IPS-18c (cell line): ENCODE results near the gene GALNT10.

Source experiments
- H3K4me3 ChIP-seq: 2 replicates; pipeline ENCODE4 v1.7.0; 2013; ENCODE audit warnings: low read depth, mild to moderate bottlenecking, low read length, moderate library complexity; ENCODE audit not compliant: insufficient read depth
- H3K9me3 ChIP-seq: one replicate; pipeline ENCODE4 v1.6.1; 2013; ENCODE audit warnings: mild to moderate bottlenecking, low read length, moderate library complexity; ENCODE audit not compliant: control insufficient read depth, insufficient read depth

Gene GALNT10

DNA sequence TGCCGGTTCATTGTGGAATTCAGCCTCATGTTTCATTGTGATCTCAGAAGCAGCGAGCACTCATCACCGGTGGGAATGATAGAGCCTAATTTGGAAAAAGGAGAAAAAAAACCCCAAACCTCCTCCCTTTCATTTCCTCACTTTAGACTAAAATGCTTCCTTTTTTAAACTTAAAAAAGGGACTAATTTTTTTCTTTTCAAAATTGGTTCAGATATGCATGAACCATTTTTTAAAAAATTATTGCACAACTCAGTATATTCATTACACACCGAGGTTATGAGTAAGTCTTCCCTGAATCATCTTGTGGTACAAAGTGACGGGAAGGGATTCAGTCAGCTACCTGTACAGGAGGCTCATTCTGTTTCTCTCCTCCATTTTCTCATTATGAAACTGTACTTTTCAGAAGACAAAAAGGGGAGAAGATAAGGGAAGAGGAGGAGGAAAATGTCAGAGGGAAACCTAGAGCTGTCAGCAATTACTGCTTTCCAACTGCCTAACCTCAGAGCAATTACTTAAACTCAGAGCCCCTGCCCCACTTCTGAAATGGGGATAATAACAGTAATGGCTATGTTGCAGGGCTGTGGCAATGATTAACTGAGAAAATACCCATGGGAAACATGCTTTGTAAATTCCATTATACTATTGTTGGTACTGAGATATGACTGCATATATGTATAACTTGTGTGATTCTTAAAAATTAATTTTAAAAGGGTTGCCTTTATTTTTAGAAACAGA, 24.0 kb downstream of the GALNT10 start:
- no peaks in the 10 kb centered on the region for H3K9me3 ChIP-seq
- H3K4me3 ChIP-seq, result no peak overlapping the region

DNA sequence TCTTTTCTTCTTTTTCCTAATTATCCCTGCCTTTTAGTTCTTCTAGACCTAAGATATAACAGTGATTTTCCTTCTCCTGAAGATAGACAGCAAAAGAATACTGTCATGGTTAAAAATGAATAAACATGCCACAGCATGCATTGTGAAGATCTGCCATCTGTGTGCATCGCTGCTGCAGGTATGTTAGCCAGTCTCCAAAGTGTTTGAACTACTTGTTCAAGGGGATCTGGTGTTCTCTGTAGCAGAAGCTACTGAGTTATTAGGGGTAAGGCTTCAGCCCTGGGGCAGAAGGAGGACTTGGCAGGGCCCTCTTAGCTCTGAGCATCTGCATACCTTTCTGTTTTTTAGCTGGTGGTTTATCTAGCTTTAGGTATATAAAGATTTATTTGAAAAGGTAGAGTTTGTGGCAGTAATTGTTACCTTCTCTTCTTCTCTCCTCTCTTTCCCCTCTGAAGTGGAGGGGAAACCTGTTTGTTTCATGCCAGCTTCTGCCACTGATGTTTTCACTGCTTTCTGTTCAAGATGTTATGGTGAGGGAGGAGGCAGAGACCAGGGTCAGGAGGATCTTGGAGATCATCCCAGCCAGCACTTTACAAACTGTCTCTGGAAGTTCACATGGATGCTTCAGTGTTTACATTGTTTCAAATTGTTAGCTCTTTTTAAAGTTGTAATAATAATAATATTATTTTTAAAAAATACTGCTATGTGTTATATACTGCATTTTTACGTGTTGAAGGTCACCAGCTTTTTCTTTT, 25.2 kb downstream of the GALNT10 start:
- Histone ChIP-seq H3K4me3 (no peak overlapping the region), H3K9me3 (no peaks in the 10 kb centered on the region)

DNA sequence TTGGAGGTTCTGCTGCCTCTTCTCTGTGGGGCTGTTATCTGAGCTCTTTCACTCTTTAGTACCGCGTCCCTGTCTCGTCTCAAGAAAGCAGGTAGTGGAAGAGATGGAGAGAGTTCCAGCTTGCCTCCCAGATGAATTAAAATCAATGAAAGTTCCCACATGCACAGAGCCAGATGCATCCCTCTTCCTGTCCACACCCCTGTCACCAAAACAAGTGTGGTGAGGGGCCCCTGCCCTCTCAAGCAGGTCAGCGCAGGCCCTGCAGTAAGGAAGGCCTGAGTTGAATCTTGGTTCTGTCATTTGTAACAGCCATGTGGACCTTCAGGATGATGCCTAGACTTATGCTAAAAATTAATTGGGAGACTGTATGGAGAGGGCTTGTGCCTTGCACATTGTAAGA, 26.9 kb downstream of the GALNT10 start:
- H3K9me3 ChIP-seq, result no peaks in the 10 kb centered on the region
- H3K4me3 ChIP-seq, result no peak overlapping the region

DNA sequence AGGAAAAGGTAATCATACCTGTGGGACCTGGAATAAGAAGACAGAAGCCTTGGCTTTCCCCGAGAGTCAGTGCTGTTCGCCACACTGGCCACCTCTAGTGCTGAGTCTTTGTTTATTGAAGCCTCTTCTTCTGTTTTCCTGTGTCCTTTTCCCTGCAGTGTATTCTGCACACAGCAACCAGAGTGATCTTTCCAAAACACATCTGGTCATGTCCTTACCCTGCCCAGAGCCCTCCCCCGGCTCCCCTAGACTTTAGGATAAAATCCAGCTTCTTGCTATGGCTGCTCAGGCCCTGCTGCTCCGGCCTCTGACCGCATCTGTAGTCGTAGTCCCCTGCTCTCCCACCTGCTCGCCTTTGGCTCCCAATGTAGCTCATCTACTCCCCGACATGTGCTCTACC, 28.3 kb downstream of the GALNT10 start:
- Histone ChIP-seq H3K9me3 (no peaks in the 10 kb centered on the region), H3K4me3 (no peak overlapping the region)

DNA sequence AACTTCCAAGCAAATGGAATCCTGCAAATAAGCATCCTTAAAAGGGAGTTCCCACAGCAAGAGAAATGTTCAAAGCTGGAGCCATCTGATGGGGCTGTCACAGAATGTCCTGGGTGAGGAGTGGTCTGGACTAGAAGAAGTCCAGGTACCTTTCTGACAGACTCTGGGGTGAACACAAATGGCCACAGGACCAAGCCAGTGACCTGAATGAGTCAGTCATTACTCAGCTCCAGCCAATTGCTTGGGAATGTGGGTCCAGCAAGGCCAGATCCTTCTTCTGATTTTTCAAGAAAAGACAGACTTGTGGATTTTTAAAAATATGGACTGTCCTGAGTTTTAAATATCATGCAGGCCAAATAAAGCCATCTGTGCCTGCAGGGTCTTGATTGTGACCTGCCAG, 30.1 kb downstream of the GALNT10 start:
- no peak overlapping the region for H3K4me3 ChIP-seq
- H3K9me3 ChIP-seq, result no peaks in the 10 kb centered on the region

DNA sequence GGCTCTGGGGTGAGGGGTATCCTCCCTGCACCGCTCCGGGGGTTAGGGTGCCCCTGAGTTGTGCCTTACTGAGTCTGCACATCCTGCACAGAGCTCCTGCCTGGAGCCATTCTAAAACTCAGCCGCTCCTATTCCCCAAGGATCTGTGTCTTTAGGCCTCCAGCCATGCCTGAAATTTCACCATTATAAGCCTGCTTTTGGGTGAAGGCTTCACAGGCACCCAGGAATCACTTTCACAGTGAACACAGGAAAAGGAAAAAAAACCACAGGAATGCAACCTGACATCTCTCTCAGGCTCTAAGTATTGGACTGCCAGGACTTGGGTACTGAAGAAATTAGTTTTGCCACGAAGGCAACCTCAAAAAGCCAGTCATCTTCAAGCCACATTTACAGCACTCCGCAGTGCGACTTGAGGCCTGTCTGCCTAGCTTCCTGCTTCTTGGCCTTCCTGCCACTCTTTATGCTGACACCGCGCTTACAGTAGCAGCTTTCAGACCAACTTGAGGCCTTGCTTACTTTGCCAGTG, 30.9 kb downstream of the GALNT10 start:
- H3K9me3 ChIP-seq, result no peaks in the 10 kb centered on the region
- H3K4me3 ChIP-seq, result no peak overlapping the region

DNA sequence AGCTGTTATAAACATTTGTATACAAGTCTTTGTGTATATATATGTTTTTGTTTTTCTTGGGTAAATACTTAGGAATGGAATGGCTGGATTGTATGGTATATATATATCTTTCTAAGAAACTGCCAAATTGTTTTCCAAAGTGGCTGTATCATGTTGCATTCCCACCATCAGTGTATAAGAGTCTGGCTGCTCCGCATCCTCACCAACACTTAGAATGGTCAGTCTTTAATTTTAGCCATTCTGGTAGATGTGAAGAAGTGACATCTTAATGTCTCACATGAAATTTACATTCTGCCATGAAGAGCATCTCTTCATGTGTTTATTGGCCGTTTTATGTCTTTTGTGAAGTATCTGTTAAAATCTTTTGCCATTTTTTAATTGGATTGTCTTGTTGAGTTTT, 31.9 kb downstream of the GALNT10 start:
- Histone ChIP-seq H3K4me3 (no peak overlapping the region), H3K9me3 (no peaks in the 10 kb centered on the region)

DNA sequence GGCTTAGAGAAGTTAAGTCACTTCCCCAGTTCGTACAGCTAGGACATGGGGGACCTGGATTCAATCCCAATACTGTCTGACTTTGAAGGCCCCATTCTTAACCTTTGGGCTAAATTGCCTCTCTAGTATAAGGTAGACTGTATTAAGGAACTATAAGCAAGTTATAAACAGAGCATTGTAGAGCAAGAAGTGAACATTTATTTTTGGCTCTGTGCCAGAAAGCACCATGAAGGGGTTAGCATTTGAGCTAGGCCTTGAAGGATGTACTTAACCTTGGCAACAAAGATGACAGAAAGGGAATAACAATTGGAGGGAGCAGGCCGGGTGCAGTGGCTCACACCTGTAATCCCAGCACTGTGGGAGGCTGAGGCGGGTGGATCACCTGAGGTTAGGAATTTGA, 32.8 kb downstream of the GALNT10 start:
- no peaks in the 10 kb centered on the region for H3K9me3 ChIP-seq
- H3K4me3 ChIP-seq, result no peak overlapping the region

DNA sequence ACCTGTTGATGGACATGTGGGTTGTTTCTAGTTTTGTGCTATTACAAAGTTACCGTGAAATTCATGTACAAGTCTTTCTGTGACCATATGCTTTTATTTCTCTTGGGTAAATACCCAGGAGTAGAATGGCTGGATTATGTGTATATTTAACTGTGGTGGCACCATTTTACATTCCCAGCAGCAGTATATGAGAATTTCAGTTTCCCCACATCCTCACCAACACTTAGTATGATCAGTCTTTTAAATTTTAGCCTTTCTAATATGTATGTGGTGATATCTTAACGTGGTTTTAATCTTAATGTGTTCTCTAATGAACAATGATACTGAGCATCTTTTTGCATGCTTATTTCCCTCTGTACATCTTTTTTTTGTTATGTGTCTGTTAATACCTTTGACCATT, 36.6 kb downstream of the GALNT10 start:
- no peak overlapping the region for H3K4me3 ChIP-seq
- no peaks in the 10 kb centered on the region for H3K9me3 ChIP-seq

DNA sequence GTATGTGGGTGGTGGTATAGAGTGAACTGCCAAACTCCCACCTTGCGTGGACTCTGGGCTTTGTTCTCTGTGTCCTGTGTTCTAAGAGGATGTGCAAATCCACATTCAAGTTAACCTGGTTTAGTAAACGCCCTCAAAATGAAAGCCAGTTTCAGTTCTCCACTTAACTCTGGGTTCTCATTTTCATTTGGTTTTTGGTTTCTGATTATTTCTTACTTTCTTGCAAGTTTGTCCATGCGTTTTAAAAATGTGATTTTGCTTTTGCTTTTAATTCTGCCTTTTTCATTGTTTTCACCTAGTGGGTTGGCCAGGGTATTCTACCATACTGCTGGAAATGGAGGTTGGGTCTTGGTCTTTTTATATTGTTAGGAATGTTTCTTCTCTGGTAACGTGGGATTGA, 38.2 kb downstream of the GALNT10 start:
- Histone ChIP-seq H3K9me3 (no peaks in the 10 kb centered on the region), H3K4me3 (no peak overlapping the region)

DNA sequence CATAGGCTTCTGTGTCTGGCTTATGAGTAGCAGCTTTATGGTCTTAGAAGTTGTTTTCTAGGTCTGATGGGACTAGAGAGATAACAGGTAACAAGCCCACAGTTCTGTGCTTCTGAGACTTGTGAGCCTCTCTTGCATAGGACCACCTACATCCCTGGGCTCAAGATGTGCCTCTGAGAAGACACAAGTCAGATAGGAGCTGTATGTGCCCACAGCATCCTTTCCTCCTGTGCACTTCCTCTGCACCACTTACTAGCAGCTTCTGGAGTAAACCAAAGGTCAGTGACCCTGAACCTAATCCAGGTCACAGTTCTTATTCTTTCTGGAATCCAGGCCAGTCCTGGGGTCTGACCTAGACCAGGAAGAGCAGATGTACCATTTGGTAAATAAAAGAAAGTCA, 40.0 kb downstream of the GALNT10 start:
- Histone ChIP-seq H3K9me3 (no peaks in the 10 kb centered on the region), H3K4me3 (no peak overlapping the region)

DNA sequence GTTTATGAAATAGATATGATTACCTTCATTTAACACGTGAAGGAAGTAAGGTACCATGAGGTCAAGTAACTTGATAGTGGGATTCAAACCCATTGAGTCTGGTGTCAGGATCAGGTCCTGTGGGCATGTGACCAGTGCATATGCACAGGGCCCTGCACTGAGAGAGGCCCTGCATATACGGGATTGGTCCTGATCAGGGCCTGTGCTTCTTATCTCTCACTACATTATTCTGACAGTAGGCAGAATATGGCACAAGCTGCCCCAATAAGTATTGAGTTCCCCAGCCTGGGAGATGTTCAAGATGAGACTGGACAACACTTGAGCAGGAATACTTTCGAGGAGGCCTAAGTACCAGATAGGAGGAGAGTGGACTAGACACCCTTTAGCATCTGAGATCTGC, 44.0 kb downstream of the GALNT10 start:
- Histone ChIP-seq H3K9me3 (no peaks in the 10 kb centered on the region), H3K4me3 (no peak overlapping the region)

DNA sequence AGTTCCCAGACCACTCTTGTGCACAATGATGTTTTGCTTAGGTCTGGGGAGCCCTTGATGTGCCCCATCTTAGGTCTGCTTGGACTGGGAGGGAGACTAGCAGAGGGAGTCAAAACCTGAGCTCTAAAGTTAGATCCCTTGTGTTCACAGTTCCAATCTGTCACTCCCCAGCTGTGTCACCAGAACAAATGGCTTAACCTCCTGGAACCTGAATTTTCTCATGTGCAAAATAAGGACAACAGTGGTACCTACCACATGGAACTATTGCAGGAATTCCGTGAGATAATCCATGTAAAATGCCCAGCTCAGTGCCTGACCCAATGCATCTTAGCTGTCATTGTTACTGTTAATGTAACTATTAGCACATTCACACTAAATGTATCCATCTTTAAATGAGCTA, 45.5 kb downstream of the GALNT10 start:
- Histone ChIP-seq H3K4me3 (no peak overlapping the region), H3K9me3 (no peaks in the 10 kb centered on the region)

DNA sequence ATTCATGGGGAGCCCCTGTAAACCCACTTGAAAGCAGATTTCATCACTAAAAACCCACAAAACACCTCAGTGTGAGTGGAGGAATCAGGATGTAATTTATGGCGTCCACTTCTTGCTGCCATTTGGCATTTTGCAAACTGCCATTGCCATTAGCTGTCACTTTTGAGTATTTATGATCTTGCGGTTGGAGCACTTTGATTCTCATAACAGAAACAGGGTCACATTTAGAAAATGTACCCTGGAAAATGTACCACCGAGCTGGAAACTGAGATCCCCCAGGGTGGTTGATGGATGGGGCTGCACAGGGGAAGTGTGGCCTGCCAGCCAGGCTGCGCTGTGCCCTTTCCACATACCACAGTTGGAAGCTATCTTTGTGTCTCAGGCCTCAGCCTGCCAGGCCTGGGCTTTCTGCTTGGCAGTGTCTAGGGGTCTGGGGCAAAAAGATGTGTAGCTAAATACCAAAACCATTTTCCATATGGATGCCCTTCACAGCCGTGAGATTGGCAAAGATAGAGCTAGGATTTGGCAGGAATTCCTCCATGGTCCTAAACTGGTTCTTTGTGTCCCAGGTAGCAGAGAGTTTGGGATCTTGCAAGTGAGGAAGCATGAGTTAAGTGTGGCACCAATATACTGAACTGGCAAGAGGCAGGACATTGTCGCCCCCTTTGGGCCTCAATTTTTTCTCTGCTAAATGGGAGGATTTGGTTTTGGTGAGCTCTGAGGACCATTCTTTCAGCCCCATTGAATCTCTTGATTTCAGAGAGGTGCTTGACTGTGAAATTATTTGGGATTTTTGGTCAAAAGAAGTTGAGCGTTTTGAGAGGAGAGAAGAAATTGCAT, 46.2 kb downstream of the GALNT10 start:
- Histone ChIP-seq H3K9me3 (no peaks in the 10 kb centered on the region), H3K4me3 (no peak overlapping the region)

DNA sequence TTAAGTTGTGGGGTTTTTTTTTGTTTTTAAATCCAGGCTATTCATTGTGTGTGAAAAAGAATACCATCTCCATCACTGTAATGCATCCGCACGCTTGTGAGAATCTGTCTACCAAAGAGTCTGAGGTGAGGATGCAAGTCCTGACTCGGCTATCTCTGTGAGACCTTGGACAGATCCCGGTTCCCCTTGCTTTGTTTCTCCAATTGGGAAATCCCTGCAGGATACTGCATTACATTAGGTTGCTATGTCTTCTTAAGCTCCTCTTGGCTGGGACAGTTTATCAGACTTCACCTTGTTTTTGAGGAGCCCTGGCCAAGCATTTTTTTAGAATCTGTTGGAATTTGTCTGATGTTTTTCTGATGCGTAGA, 46.8 kb downstream of the GALNT10 start:
- no peaks in the 10 kb centered on the region for H3K9me3 ChIP-seq

DNA sequence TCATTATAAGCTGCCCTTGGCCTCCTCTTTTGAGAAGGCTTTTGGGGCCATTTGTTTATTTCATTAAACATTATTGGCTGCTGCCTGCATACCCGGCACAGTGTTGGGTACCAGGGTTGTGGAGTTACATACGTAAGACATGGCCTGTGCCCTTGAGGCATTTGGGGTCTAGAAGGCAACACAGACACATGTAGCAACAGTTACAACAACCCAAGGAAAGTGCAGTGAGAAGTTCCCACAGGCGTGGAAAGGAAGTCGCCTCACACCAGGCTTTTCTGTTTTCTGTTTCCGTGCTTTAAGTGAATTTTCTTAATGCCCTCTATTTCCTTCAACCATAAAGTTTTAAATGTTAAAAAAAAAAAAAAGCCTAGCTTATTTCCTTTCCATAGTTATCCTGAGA, 47.4 kb downstream of the GALNT10 start:
- H3K4me3 ChIP-seq, result no peak overlapping the region
- no peaks in the 10 kb centered on the region for H3K9me3 ChIP-seq

More for the DNA sequence above, 46.8 kb downstream of the GALNT10 start:
- no peak overlapping the region for H3K4me3 ChIP-seq

DNA sequence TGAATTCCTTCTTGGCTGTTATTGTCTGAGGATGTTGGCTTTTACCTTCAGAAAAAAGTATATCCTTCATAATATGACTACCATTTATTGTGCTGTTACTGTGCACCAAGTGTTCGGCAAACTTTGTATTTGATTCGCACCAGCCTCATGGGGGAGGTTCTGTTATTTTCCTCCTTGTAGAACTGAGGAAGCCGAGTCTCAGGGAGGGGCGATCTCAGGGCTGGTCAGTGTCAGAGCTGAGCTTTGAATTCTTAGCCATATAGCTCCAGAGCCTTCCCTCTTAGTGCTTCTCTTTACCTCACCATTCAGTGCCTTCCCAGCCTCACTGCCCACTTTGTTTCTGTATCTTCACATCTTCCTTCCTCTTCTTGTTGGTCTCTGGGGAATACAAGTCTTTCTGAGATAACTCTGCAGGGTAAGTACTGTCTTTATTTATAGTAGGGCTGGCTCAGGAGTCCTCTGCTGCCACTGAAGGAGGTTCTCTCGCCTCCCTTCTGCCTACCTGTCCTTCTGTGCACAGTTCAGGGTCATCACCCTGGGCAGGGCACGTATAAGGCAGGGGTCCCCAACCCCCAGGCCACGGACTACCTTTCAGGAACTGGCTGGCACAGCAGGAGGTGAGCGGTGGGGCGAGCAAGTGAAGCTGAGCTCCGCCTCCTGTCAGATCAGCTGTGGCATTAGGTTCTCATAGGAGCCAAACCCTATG, 48.4 kb downstream of the GALNT10 start:
- Histone ChIP-seq H3K4me3 (no peak overlapping the region; the same call in 1 of the 2 replicates), H3K9me3 (no peaks in the 10 kb centered on the region)
